Left renal cortex interstitium (tissue), 4 donors: ENCODE results near the gene HSPA4. TPM values are rescaled to one million over a fixed set of nuclear protein-coding genes. Genes with fewer than 3 reads are reported as not detected.
A peak's percentile ranks its signal among the peaks of the same experiment; 100 is the strongest.
"Not testable (repeated sequence)": the region's sequence is repeated elsewhere in the genome, so short reads cannot be mapped to it uniquely, and the experiment has no call there.

Source experiments
- DNase-seq, 4 donors: peaks; one replicate each; pipeline ENCODE4 v3.0.0-alpha.2; 2013; ENCODE audit warnings: low read depth in 4 of 4, low spot score in 2 of 4, missing footprints in 1 of 4
- polyA plus RNA-seq, 4 donors: library from polyadenylated mRNA; unstranded; fragments of 120-200 nt; gene quantifications; one replicate each; pipeline ENCODE4 v1.2.1, GENCODE V29; 2013; ENCODE audit not compliant: insufficient read length in 4 of 4

HSPA4 gene
- 100 to 1,000 TPM; 110 to 155 (median 124) TPM for polyA plus RNA-seq

- peak; percentile 96 to 99 (median 98) for DNase-seq
Measured at GRCh38 chr5:133051542-133052316, at the start of gene HSPA4. HSPA4 (plus strand) TSS chr5:133052013; CDS start chr5:133052251, 238 bp downstream.

GRCh38 chr5:133006653-133007052 is 45.2 kb upstream of the HSPA4 start:
- DNase-seq, result no peak

GRCh38 chr5:133008455-133008854 is 43.4 kb upstream of the HSPA4 start:
- not testable (repeated sequence) for DNase-seq

- DNase-seq, result no peak
Measured at GRCh38 chr5:133015466-133015865, 36.3 kb upstream of the HSPA4 start.

- DNase-seq, result no peak
Measured at GRCh38 chr5:133017964-133018363, 33.8 kb upstream of the HSPA4 start.

- DNase-seq, result not testable (repeated sequence)
Measured at GRCh38 chr5:133019471-133019870, 32.3 kb upstream of the HSPA4 start.

GRCh38 chr5:133025804-133026663 is 25.8 kb upstream of the HSPA4 start, which contains the start of gene ZCCHC10:
ZCCHC10 (minus strand) TSS chr5:133026549; CDS start chr5:133026537, 12 bp downstream.
- DNase-seq, result peak; percentile 86 to 95 (median 90)

GRCh38 chr5:133026664-133027153 is 25.1 kb upstream of the HSPA4 start:
- DNase-seq, result no peak

GRCh38 chr5:133029416-133029815 is 22.4 kb upstream of the HSPA4 start:
- DNase-seq, result no peak

GRCh38 chr5:133030343-133031005 is 21.3 kb upstream of the HSPA4 start:
- no peak for DNase-seq

- DNase-seq, result no peak
Measured at GRCh38 chr5:133032852-133033742, 18.7 kb upstream of the HSPA4 start.

GRCh38 chr5:133034064-133034463 is 17.7 kb upstream of the HSPA4 start:
- no peak for DNase-seq

- DNase-seq, result no peak
Measured at GRCh38 chr5:133035224-133035623, 16.6 kb upstream of the HSPA4 start.

- not testable (repeated sequence) for DNase-seq
Measured at GRCh38 chr5:133036677-133037076, 15.1 kb upstream of the HSPA4 start.

GRCh38 chr5:133041157-133041784 is 10.5 kb upstream of the HSPA4 start:
- no peak for DNase-seq

- DNase-seq, result no peak
Measured at GRCh38 chr5:133041910-133042309, 9.9 kb upstream of the HSPA4 start.

- not testable (repeated sequence) for DNase-seq
Measured at GRCh38 chr5:133046560-133046959, 5.3 kb upstream of the HSPA4 start.

GRCh38 chr5:133047404-133047803 is 4.4 kb upstream of the HSPA4 start:
- DNase-seq, result no peak
